Thyroid gland (tissue), 4 donors: ENCODE data around the gene PLEKHF1.

Experiments used
- POLR2A ChIP-seq, 2 donors: fragments of 450-650 bp; IDR thresholded peaks; one replicate each; pipeline ENCODE4 v1.6.1; 2017; ENCODE audit warnings: antibody characterized with exemption in 2 of 2, mild to moderate bottlenecking in 2 of 2, moderate library complexity in 1 of 2
- TF ChIP-seq, protein P1 (sequence below), 6 experiments: fragments of 200-600 bp in 3 of 6; fragments of 450-650 bp in 3 of 6; sonication (generic) in 3 of 6; IDR thresholded peaks; one replicate each; pipeline ENCODE4 v1.5.1; 2016 to 2019; ENCODE audit warnings: antibody characterized with exemption in 6 of 6, mild to moderate bottlenecking in 2 of 6, inconsistent platforms in 1 of 6, moderate library complexity in 1 of 6

DNA sequence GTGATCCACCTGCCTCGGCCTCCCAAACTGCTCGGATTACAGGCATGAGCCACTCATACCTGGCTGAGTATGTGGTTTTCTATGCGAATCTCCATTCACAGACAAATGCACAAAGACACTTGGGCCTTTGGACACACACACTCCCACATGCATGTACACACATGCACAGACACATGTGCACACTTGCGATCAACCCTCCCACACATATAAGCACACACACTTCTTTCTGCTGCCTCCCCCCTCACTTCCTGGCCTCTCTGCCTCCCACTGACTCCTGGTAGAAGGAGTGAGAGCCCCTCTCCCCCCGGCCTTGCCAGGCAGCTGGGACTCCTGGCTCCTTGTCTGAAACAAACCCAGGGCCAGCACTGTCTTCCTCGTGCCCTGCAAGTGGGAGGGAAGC is 29.3 kb upstream of the PLEKHF1 start:
- TF ChIP-seq, protein P1, sequence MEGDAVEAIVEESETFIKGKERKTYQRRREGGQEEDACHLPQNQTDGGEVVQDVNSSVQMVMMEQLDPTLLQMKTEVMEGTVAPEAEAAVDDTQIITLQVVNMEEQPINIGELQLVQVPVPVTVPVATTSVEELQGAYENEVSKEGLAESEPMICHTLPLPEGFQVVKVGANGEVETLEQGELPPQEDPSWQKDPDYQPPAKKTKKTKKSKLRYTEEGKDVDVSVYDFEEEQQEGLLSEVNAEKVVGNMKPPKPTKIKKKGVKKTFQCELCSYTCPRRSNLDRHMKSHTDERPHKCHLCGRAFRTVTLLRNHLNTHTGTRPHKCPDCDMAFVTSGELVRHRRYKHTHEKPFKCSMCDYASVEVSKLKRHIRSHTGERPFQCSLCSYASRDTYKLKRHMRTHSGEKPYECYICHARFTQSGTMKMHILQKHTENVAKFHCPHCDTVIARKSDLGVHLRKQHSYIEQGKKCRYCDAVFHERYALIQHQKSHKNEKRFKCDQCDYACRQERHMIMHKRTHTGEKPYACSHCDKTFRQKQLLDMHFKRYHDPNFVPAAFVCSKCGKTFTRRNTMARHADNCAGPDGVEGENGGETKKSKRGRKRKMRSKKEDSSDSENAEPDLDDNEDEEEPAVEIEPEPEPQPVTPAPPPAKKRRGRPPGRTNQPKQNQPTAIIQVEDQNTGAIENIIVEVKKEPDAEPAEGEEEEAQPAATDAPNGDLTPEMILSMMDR (IDR thresholded peaks at IDR 0.05) = no peak
- TF ChIP-seq POLR2A (IDR thresholded peaks at IDR 0.05) = no peak
